Thyroid gland (tissue), 4 donors: Measurements from ENCODE around the gene UFSP2.

Source experiments
- CTCF ChIP-seq, 6 experiments: fragments of 200-600 bp in 3 of 6; fragments of 450-650 bp in 3 of 6; sonication (generic) in 3 of 6; IDR thresholded peaks; one replicate each; pipeline ENCODE4 v1.5.1; 2016 to 2019; ENCODE audit warnings: antibody characterized with exemption in 6 of 6, mild to moderate bottlenecking in 2 of 6, inconsistent platforms in 1 of 6, moderate library complexity in 1 of 6
- POLR2A ChIP-seq, 2 donors: fragments of 450-650 bp; IDR thresholded peaks; one replicate each; pipeline ENCODE4 v1.6.1; 2017; ENCODE audit warnings: antibody characterized with exemption in 2 of 2, mild to moderate bottlenecking in 2 of 2, moderate library complexity in 1 of 2

DNA sequence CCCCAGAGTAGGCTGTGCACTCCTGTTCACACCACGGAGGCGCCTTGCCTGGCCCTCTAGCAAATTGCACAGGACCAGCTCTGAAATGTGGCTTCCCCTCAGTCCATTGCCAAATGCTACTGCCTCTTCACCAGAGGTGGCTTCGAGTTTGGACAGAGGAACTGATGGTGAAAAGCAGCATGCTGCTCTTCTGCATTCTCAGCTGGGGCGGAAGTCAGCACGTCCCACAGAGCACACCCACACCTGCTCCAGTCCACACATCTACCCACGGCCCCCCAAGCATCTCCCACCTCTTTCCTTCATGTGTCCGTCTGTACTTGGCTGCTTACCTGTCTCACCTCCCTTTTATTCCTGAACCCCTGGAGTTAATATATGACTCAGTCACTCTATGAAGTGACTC, 73.6 kb downstream of the UFSP2 start:
- TF ChIP-seq CTCF (IDR thresholded peaks at IDR 0.05), result no peak
- no peak for TF ChIP-seq POLR2A (IDR thresholded peaks at IDR 0.05)
